Neutrophil (primary cell): Measurements from ENCODE around the gene SRPRA.

Experiments
- H3K27ac ChIP-seq: fragments of 200-600 bp; sonication (generic); 2 replicates; pipeline ENCODE4 v1.5.1; 2016; ENCODE audit warnings: mild to moderate bottlenecking, moderate library complexity
- H3K27me3 ChIP-seq: fragments of 200-600 bp; sonication (generic); 2 replicates; pipeline ENCODE4 v1.6.0; 2016; ENCODE audit warnings: mild to moderate bottlenecking
- H3K36me3 ChIP-seq: fragments of 200-600 bp; sonication (generic); 2 replicates; pipeline ENCODE4 v1.5.1; 2017
- H3K4me1 ChIP-seq, 2 experiments: fragments of 200-600 bp in 1 of 2; sonication (generic) in 1 of 2; 1 replicate in 1 of 2; 2 replicates in 1 of 2; pipeline versions ENCODE4 v1.5.1 to v1.6.1; 2013 to 2016; ENCODE audit warnings: low read depth in 1 of 2, low read length in 1 of 2, mild to moderate bottlenecking in 1 of 2, moderate library complexity in 1 of 2; ENCODE audit not compliant: control insufficient read depth in 1 of 2, insufficient read depth in 1 of 2
- H3K4me3 ChIP-seq, 2 experiments: fragments of 200-600 bp in 1 of 2; sonication (generic) in 1 of 2; 1 replicate in 1 of 2; 2 replicates in 1 of 2; pipeline ENCODE4 v1.5.1; 2013 to 2016; ENCODE audit warnings: low read depth in 1 of 2, low read length in 1 of 2, mild to moderate bottlenecking in 1 of 2, moderate library complexity in 1 of 2
- H3K9me3 ChIP-seq: fragments of 200-600 bp; sonication (generic); 2 replicates; pipeline ENCODE4 v1.5.1; 2016
- CTCF ChIP-seq: fragments of 200-600 bp; sonication (generic); IDR thresholded peaks from 2 replicates; pipeline ENCODE4 v1.5.1; 2016; ENCODE audit warnings: antibody characterized with exemption

The SRPRA gene

GRCh38 chr11:126307706-126308105, 39.0 kb upstream of the SRPRA start:
- Histone ChIP-seq H3K27ac (no peak overlapping the region), H3K4me3 (no peak overlapping the region), H3K36me3 (no peaks in the 10 kb centered on the region), H3K9me3 (no peaks in the 10 kb centered on the region), H3K4me1 (peaks cover 44 to 45% of the 10 kb centered on the region in 2 experiments), H3K27me3 (no peaks in the 10 kb centered on the region)
- TF ChIP-seq CTCF: no peak

- Histone ChIP-seq H3K27ac (no peak overlapping the region), H3K36me3 (peaks cover 5% of the 10 kb centered on the region), H3K4me1 (peaks cover 24 to 25% of the 10 kb centered on the region in 2 experiments), H3K9me3 (no peaks in the 10 kb centered on the region), H3K4me3 (no peak overlapping the region), H3K27me3 (no peaks in the 10 kb centered on the region)
- TF ChIP-seq CTCF: no peak
These were observed 37.0 kb upstream of the SRPRA start for GRCh38 chr11:126305699-126306098.

- peaks cover 15% of the 10 kb centered on the region for H3K36me3 ChIP-seq
- H3K27me3 ChIP-seq: no peaks in the 10 kb centered on the region
- H3K27ac ChIP-seq: peak overlapping the region; percentile 80
- H3K9me3 ChIP-seq: no peaks in the 10 kb centered on the region
- peaks cover 17 to 18% of the 10 kb centered on the region in 2 experiments for H3K4me1 ChIP-seq
- no peak for TF ChIP-seq CTCF
- H3K4me3 ChIP-seq: peak overlapping the region; percentile 67 to 76
These were observed 35.9 kb upstream of the SRPRA start for GRCh38 chr11:126304457-126305075.

GRCh38 chr11:126303623-126304456, 35.1 kb upstream of the SRPRA start, which contains the start of gene DCPS:
Gene DCPS (plus strand): TSS chr11:126304060. CDS start chr11:126304081, 21 bp downstream.
- TF ChIP-seq CTCF: peak; percentile 25
- Histone ChIP-seq H3K4me3 (peak within 1 kb of the TSS; percentile 67 to 76), H3K27me3 (no peaks in the 10 kb centered on the region), H3K36me3 (peaks cover 17% of the 10 kb centered on the region), H3K27ac (peak within 1 kb of the TSS; percentile 80), H3K9me3 (no peaks in the 10 kb centered on the region), H3K4me1 (peaks cover 17 to 18% of the 10 kb centered on the region in 2 experiments)

- Histone ChIP-seq H3K27ac (no peak overlapping the region), H3K4me1 (peaks cover 0 to 4% of the 10 kb centered on the region in 2 experiments), H3K4me3 (no peak overlapping the region), H3K9me3 (no peaks in the 10 kb centered on the region), H3K27me3 (no peaks in the 10 kb centered on the region), H3K36me3 (peaks cover 78% of the 10 kb centered on the region)
- no peak for TF ChIP-seq CTCF
These were observed 28.3 kb upstream of the SRPRA start for GRCh38 chr11:126297004-126297403.
